HG02588 (cell line): Measurements from ENCODE around the gene SMG7.

Source experiments
- ATAC-seq: cut with Tn5 transposase; IDR thresholded peaks from one replicate; pipeline ENCODE4 v1.9.1; 2021; ENCODE audit warnings: mild to moderate bottlenecking, moderate library complexity; ENCODE audit not compliant: unreplicated experiment

SMG7 gene

DNA sequence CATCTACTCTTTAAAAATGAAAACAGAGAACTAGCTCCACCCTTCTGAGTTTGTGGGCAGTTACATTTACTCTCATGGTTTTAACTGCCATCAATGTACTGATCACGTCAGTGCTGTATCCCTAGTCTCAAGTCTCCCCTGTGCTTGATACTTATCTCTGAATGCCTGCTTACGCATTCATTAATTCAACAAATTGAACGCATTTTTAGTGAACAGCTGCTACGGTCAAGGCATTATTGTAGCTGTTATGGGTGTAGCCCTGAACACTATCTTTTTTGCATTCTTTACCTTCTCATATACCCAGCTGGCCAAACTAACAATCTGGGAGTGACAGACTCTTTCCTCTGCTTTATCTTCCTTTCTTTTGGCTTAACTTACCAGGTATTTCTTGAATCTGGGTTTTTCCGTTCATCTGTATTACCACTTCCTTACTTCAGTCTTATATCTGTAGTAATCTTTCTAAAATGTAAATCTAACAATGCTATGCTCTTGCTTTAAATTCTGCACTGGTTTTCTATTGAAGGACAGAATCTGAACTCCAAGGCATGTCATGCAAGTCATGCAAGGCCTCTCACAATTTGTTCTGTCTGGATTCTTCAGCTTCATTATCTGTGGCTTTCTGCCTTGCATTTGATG is 33.3 kb downstream of the SMG7 start:
- ATAC-seq = no peak

DNA sequence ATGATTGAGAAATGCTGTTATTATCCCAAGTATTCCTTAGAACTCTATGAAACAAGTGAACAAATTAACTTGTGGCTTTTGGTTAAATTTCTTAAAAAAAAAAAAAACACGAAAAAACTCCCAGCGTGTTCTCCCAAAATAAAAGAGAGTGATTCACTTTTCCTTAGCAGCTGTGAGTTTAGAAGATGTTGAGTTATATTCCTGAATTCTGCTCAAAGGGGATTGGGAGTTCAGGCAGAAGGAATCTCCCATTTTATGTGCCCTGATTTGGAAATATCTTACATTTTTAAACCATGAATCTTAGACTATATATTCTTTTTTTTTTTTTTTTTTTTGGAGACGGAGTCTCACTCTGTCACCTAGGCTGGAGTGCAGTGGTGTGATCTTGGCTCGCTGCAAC is 34.3 kb downstream of the SMG7 start:
- no peak for ATAC-seq

DNA sequence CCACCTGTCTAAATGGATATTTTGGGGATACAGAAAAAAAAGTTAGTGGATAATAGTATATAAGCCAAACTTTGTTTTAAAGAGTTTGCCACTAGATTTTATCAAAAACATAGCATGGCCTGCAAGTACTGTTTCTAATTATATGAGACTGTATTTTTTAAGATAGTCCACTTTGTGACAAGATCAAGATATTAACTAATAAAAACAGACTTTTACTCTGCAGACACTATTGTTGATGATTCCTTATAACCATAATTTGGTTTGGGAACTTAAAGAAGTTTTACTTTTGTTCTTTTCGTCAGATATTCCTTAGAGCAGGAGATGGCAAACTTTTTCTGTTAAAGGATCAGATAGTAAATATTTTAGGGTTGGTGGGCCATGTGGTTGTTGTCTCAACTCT is 36.4 kb downstream of the SMG7 start:
- ATAC-seq = no peak

DNA sequence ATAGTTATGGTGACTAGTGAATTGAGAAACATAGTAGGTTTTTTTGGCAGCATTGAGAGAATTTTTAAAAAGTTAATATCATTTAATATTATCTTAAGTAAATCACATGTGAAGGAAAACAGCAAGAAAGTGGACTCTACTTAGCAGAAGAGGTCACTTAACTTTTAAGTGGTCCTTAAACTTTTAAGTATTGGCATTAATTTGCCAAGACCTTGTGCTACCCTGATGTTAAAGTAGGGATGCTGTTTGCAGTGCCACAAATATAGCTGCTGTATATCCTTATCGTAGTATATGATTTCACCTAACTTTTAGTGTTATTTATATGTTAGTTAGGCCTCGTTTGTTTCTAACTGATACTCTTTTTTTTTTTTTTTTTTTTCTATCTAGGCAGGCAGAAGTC is 40.2 kb downstream of the SMG7 start:
- no peak for ATAC-seq

DNA sequence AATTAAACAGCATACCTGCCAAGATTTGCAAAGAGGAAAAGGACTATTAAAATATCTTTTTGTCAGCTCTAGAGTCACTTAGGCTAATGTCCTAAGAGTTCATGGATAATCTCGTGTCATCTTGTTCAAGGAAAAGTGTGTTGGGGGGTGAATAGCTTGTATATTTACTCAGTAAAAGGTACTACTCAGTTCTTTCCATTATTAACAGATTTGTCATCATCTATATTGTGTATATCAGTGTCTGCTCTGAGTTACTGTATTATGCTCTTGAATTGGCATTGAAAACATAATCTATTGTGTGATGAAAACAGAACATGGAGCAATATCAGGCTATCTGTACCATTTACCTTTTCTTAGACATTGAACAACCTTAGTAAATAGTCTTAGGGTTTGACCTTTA is 41.9 kb downstream of the SMG7 start:
- no peak for ATAC-seq

DNA sequence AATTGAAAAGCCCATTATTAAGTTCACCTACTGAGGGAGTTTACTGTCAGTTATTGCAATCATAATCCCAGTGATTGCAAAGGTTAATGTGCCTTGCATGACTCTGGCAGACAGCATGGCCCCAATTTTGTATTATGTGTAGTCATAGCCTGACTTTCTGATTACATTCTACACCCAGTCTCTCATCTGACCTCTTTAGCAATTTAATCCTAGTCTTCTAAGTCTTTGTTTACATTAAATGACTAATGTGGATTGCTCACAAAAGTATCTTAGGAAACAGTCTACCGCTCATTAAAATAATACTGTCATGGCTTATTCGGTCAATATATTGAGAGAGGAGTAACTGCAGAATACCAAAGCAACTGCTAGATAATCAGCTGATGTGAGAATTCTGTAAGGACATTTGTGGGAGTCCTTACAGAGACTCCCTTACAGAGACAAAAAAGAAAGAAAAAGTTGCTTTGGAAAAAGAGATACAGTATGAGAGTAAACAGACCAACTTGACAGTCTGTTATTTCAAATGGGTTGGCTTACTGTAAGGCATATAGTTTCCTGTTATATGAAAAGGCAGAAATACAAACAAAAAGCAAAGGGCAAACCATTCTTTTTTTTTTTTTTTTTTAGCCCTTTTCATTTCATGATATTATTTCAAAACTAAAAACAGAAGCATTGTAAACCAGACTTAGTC is 42.8 kb downstream of the SMG7 start:
- ATAC-seq = no peak

DNA sequence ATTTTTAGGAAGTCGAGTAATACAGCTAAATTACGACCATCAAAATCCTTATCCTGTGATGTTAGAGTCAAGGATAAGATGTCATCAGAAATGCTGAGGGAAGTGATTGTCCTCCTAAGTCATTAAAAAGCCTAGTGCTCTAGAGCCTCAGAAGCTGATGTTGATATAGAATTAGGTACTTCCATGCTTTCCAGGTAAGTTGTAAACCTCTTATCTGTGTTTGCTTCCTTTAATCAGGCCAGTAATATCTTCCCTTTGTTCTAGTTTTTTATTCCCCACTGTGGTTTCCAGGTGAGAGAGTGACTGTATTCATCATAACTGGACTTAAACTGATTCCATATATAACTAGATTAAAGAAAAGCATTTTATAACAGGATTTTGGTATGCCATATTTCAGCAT is 44.4 kb downstream of the SMG7 start:
- ATAC-seq = no peak

DNA sequence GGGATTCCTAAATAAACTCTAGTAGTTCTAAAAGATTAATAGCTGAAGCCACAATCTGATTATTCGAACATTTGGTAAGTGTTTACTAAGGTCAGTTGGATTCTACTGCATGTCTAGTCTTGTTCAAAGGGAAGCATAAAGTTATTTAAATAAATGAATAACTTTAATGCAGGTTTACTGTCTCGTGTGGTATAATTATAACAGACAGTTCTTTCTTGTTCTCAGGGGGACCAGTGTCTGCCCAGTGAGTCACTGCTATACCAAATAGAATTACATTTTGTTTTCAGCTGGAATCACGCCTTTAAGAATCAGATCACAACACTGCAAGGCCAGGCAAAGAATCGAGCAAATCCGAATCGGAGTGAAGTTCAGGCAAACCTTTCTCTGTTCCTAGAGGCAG is 45.1 kb downstream of the SMG7 start:
- ATAC-seq = no peak

DNA sequence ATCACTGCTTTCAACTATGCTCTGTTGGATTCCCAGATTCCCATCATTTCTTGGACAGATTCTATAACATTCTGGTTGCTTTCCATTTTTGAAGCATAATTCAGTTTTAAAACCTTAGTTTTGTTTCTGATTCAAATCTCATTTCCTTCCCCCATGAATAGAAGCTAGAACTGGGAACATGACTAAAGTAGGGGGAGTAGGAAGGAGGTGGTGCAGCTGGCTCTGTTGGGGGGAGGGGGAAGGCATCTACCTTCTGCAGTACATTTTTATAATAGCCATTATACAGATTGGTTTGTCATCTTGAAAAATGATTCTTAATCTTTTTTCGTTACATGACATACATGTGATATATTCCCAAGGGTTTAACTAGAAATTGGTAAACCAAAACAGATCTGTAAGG is 48.1 kb downstream of the SMG7 start:
- ATAC-seq = no peak

DNA sequence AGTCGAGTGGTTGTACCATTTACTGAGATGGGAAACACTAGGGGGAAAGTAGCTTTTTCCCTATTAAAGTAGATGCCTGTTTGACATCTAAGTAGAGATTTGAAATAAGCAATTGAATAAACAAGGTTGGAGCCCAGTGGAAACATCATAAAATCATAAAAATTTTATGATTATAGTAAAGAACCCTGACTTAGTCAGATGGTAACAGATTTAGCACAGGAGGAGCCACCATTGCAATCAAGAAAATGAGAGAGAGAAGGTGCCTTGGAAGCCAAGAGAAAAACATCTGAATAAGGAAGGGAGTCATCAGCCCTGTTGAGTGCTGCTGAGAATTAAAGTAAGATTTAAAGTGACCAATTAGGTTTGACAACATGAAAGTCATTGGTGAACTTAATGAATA is 49.8 kb downstream of the SMG7 start:
- ATAC-seq = no peak

DNA sequence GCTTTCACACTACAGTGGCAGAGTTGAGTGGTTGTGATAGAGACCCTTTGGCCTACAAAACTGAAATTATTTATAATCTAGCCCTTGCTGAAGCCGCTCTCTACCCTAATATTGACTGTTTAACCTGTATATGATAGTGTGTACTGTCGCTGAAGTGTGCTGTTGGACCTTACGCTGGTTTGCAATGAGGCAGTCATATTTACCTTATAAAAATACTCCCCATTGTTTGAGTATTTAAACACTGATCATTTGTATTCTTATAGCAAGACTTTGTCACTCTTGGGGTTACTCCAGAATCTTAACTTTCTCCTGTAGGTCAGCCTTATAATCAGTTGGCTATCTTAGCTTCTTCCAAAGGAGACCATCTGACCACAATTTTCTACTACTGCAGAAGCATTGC is 56.3 kb downstream of the SMG7 start:
- ATAC-seq = no peak

DNA sequence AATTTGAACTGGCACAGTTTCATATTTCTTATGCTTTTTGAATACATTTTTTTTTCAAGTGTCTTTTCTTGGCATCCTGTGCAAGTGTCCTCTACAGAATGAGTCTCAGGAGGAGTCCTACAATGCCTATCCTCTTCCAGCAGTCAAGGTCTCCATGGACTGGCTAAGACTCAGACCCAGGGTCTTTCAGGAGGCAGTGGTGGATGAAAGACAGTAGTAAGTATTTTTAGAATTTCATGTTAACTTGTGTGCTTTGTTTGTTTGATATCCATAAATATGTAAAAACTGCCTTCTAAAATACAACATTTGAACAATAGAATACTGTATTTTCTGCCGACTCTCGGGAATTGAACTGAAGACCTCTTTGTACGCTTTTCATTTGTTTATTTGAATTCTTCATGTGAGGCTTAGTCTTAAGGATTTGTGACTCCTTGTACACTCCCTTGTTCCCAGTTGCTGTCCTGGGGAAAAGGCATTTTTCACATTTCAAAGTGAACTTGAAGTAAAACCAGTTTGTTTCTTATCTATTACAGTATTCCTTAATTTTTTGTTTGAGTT is 61.4 kb downstream of the SMG7 start:
- no peak for ATAC-seq

DNA sequence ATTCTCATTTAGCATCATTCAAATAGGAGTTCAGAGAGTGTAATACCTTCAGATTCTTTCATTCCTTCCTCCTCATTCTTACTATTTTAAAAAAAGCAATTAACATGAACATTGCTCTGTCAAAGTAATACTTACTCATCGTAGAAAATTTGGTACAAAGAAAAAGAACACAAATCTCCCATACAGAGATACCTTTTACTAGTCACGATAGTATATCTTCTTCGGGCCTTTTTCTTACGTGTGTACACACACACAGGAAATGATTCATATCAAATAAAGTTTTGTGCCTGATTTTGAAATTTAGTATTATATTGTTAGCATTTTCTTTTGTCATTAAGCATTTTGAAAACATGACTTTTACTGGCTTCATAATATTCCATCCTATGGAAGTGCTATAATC is 65.1 kb downstream of the SMG7 start:
- no peak for ATAC-seq

DNA sequence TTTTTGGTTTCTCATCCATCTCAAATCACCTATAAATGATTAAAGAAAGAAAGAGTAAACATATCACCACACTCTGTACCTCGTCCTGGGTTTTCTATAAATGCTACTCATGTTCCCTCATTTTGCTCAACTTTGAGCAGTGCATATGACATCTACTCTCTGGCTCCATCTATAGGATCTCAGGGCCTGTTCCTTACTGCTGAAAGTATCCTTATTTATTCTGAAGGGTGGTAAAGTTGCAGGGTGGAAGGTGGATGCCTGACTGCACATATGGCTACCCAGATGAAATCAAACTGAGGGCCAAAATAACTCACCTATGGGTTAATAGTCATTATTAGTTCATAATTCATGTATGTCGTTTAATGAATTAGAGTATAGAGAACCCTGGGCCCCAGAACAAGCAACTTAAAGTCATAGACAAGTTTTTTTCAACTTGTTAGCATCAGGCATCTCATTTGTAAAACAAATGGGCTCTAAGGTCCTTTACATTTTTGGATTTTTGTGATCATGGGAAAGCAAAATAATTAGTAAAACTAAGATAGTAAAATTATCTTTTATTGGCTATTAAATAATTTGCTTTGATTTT is 71.4 kb downstream of the SMG7 start:
- ATAC-seq = no peak

DNA sequence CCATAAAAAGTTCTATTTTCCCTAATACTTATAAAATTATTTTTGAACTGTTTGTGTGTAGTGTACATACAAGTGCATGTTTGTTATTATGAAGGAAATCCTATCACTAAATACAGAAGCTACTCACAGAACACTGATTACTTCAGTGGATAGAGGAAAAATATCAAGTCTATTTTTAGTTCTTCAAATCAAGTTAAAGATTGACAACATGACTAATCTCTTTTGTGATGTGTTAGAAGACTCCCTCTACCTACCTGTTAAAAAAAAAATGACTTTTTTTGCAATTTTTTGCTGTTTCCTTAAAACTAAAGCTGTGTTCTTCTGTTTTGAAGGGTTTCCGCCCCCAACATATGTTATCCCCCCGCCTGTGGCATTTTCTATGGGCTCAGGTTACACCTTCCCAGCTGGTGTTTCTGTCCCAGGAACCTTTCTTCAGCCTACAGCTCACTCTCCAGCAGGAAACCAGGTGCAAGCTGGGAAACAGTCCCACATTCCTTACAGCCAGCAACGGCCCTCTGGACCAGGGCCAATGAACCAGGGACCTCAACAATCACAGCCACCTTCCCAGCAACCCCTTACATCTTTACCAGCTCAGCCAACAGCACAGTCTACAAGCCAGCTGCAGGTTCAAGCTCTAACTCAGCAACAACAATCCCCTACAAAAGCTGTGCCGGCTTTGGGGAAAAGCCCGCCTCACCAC is 72.4 kb downstream of the SMG7 start:
- no peak for ATAC-seq

DNA sequence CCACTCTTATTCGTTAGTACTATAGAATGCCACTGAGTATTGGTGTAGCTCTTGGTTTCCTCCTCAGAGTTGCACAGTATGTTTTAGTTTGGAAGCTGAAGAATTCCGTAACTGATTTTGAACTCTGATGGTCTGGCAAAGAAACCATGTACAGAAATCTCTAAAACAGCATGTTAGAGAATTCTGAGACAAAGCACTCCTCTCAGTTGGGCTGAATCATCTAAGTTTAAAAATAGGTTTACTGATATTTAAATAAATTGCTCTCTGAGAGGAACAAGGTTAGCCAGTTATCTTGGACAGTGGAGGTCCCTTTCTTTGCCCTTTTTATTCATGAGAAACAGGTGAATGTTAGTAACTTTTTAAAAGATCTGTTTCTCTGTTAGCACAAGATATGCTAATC is 74.1 kb downstream of the SMG7 start:
- ATAC-seq = no peak

DNA sequence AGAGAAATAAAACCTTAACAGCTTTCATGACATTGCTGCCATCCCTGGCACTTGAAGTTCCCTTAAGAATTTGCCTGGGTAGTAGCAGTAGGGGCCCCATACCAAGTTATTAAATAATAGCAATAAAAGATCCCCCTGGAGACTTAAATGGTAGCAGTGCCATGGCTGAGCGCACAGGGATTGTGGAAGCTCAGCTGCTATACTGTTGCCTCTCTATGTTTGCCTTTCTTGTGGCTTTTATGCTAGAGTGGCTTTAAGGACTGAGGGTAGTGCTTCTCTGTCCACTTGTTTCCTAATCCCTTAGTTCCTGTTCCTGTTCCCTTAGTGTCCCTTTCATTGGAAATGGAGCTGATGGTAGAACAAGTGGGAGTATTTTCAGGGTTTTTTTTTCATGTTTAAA is 75.8 kb downstream of the SMG7 start:
- no peak for ATAC-seq

DNA sequence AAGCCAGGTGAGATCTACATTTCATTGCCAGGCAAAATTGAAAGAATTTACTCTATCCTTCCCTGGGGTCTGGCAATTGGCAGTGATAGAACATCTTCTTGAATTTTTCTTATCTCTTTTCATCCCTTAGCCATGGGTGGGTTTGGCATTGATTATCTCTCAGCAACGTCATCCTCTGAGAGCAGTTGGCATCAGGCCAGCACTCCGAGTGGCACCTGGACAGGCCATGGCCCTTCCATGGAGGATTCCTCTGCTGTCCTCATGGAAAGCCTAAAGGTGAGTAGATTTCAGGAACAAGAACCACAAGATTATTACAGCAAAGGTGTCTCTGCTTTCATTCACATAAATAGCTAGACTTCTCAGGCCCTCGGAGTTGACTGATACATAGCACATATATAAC is 78.6 kb downstream of the SMG7 start:
- ATAC-seq = no peak

DNA sequence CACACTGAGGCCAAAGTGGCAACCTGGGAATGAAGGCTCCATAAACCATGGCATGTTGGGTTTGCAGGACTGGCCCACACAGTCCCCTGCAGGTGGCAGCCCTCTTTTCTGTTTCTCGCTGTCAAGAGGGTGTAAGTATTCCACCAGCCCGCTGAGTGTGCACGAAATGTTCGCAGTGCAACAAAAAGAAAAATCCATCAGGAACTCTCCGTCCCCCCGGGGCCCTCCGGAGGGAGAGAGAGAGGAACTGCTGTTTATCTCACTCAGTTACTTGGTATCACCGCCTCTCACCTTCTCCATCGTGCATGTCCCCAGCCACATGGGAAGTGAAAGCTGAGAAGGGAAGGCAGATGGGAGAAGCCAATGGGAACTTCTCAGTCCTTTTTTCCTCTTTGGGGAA is 79.6 kb downstream of the SMG7 start:
- no peak for ATAC-seq

DNA sequence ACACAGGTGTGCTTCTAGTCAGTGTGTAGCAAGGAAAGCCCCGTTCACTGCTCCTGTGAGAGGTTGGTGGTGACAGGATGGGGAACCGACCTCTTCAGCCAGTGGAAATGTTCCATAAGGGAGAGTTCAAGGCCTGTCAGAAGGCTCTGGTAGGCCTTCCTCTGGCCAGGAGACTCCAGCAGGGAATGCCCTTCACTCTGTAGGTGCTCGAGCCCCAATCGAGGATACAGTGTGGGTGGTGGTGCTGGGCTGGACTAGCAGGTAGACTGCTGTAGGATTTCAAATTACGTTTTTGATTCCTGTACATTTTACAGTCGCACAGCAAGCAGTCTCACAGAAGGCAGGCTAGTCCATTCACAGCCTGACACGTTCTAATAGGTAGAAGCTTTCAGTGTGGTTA is 80.1 kb downstream of the SMG7 start:
- ATAC-seq = no peak

DNA sequence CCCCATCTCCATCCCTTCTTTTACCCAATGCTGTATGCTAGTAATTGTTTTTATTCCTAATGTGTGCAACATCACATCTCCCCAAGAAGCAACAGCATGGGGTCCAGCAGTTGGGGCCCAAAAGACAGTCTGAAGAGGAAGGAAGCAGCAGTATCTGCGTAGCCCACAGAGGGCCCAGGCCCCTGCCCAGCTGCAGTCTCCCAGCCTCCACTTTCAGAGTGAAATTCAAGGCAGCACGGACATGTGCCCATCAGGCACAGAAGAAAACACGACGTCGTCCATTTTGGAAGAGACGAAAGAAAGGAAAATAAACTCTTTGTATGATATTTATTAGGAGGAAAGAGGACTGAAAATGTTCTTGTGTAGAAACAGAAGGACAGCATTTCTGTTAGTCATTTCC is 80.6 kb downstream of the SMG7 start:
- ATAC-seq = no peak

DNA sequence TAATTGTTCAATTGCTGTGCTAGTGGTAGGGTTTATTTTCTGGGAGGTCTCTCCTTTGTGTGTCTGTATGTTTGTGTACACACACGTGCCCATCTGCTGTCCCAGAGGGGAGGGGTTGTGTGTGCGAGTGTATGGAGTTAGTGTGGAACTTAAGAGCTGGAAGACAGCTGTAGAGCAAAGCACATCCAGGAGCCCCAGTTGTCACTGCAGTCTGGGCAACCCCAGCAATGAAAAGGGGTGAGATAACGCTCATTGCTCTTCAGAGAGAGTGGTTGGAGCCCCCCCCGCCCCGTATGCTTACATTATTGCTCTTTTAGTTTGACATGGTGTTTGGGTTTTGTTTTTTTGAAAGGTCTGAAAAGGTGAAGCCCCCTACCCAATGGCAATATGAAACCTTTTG is 81.0 kb downstream of the SMG7 start:
- ATAC-seq = no peak
